IPS-18c (cell line): ENCODE data around the gene CLCC1.
"Not testable (repeated sequence)": the region's sequence is repeated elsewhere in the genome, so short reads cannot be mapped to it uniquely, and the experiment has no call there.

Source experiments
- H3K4me3 ChIP-seq: 2 replicates; pipeline ENCODE4 v1.7.0; 2013; ENCODE audit warnings: low read depth, mild to moderate bottlenecking, low read length, moderate library complexity; ENCODE audit not compliant: insufficient read depth
- H3K9me3 ChIP-seq: one replicate; pipeline ENCODE4 v1.6.1; 2013; ENCODE audit warnings: mild to moderate bottlenecking, low read length, moderate library complexity; ENCODE audit not compliant: control insufficient read depth, insufficient read depth

CLCC1 gene

GRCh38 chr1:108936170-108936569 lies 27.1 kb downstream of the CLCC1 start:
- Histone ChIP-seq H3K9me3 (no peaks in the 10 kb centered on the region), H3K4me3 (no peak overlapping the region)

DNA sequence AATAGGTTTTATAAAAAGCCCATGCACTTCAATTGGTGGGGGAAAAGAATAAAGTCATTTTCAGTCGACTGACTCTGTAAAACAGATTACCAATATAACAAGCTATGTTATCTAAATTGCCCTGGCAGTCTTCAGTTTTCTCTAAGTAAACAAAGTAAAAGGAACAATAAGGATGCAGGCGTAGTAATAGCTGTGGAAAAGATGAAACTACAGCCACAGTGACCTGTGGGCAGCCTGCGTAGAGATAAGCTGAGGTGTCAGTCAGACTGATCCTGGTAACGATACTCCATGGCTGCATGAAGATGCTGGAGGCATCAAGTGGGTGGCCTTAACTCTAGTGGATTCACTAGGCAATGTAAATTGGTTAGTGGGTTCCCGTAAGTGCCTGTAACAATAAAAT lies 29.3 kb downstream of the CLCC1 start:
- Histone ChIP-seq H3K4me3 (no peak overlapping the region), H3K9me3 (no peaks in the 10 kb centered on the region)

DNA sequence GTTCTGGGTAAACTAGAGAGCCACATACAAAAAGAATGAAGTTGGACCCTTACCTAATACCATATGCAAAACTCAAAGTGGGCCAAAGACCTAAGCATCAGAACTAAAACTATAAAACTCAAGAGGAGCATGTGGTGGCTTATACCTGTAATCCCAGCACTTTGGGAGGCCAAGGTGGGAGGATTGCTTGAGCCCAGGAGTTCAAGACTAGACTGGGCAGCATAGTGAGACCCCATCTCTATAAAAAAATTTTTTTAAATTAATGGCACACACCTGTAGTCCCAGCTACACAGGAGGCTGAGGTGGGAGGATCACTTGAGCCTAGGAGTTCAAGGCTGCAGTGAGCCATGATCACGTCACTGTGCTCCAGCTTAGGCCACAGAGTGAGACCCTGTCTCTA lies 35.7 kb downstream of the CLCC1 start:
- H3K4me3 ChIP-seq, H3K9me3 ChIP-seq: not testable (repeated sequence)

DNA sequence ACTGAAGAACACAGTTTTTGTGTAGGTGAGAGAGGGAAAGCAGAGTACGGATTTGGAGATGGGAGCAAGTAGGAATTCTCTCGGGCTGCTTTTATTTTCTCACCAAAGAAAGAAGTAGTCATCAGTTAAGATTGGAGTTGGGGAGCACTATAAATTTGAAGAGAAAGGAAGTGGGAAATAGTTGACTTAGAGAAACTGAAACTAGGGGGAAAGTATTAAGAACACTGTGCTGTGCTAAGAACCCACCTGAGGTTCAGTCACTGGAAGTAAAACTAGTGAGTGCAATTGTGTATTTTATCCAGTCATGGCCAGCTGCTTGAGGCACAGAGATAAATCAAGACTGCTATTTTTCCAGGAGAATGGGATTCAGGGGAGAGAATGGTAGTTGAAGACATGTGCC lies 37.4 kb downstream of the CLCC1 start:
- Histone ChIP-seq H3K4me3 (no peak overlapping the region), H3K9me3 (no peaks in the 10 kb centered on the region)

DNA sequence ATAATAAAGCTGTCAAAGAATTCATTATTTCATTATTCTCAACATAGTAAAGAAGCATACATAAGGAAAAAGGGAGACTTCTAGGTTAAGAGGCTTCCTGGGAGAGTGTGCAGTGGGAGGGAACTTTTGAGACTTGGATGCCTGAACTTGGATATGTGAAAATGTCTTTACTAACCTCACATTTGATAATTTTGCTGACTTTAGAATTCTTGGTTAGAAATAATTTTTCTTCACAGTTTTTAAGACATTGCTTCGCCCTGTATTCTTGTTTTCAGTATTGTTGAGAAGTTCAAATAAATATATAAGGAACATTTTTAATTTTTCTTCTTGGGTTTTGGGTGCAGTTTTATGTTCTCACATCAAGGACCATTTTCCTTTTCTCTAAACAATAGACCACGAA lies 46.5 kb downstream of the CLCC1 start:
- no peaks in the 10 kb centered on the region for H3K9me3 ChIP-seq
- H3K4me3 ChIP-seq: no peak overlapping the region
